Keratinocyte (primary cell): ENCODE measurements around the gene EIF1AD. TPM values are rescaled to one million over a fixed set of nuclear protein-coding genes. Genes with fewer than 3 reads are reported as not detected.

Experiments
- DNase-seq: peaks from one replicate; pipeline ENCODE4 v3.0.0-alpha.2; 2011; ENCODE audit warnings: low read depth, missing footprints, low spot score
- FAIRE-seq: peaks from 2 replicates; lab custom pipeline; 2011; peaks lifted over from hg19 to GRCh38; lab: Jason Lieb, UNC
- H2AFZ ChIP-seq: 2 replicates; pipeline ENCODE4 v1.6.0; 2012; ENCODE audit warnings: low read length, control low read depth, inconsistent platforms; ENCODE audit not compliant: control insufficient read depth
- H3K27ac ChIP-seq: 2 replicates; pipeline ENCODE4 v1.5.1; 2011; ENCODE audit warnings: low read length; ENCODE audit not compliant: control insufficient read depth, insufficient read depth
- H3K27me3 ChIP-seq: 3 replicates; pipeline ENCODE4 v1.6.0; 2011; ENCODE audit warnings: low read length; ENCODE audit not compliant: control insufficient read depth, insufficient read depth; ENCODE audit errors: extremely low read depth
- H3K36me3 ChIP-seq, 2 experiments: 2 replicates in 1 of 2; 3 replicates in 1 of 2; pipeline ENCODE4 v1.5.1; 2011; ENCODE audit warnings: low read length in 2 of 2, mild to moderate bottlenecking in 1 of 2; ENCODE audit not compliant: control insufficient read depth in 2 of 2, insufficient read depth in 2 of 2; ENCODE audit errors: extremely low read depth in 1 of 2
- H3K4me1 ChIP-seq: 3 replicates; pipeline ENCODE4 v1.5.1; 2011; ENCODE audit warnings: low read length; ENCODE audit not compliant: control insufficient read depth, insufficient read depth; ENCODE audit errors: extremely low read depth
- H3K4me2 ChIP-seq: 3 replicates; pipeline ENCODE4 v1.6.0; 2011; ENCODE audit warnings: low read depth, low read length; ENCODE audit not compliant: control insufficient read depth, insufficient read depth; ENCODE audit errors: extremely low read depth
- H3K4me3 ChIP-seq, 3 experiments: fragments of 200-600 bp in 1 of 3; sonication (generic) in 1 of 3; 2 replicates in 2 of 3; 3 replicates in 1 of 3; pipeline ENCODE4 v1.5.1; 2011 to 2016; ENCODE audit warnings: low read length in 3 of 3, mild to moderate bottlenecking in 3 of 3, control low read depth in 2 of 3, inconsistent platforms in 1 of 3, low read depth in 1 of 3, mixed read lengths in 1 of 3, mixed run types in 1 of 3, moderate library complexity in 1 of 3; ENCODE audit not compliant: control insufficient read depth in 2 of 3, insufficient read depth in 2 of 3; ENCODE audit errors: extremely low read depth in 1 of 3
- H3K79me2 ChIP-seq: 2 replicates; pipeline ENCODE4 v1.6.0; 2012; ENCODE audit warnings: low read length; ENCODE audit not compliant: control insufficient read depth, insufficient read depth
- H3K9ac ChIP-seq: 3 replicates; pipeline ENCODE4 v1.6.0; 2011; ENCODE audit warnings: low read length; ENCODE audit not compliant: control insufficient read depth, insufficient read depth; ENCODE audit errors: extremely low read depth
- H3K9me1 ChIP-seq: 3 replicates; pipeline ENCODE4 v1.6.0; 2011; ENCODE audit warnings: low read length; ENCODE audit not compliant: control insufficient read depth, insufficient read depth; ENCODE audit errors: extremely low read depth
- H3K9me3 ChIP-seq: 2 replicates; pipeline ENCODE4 v1.5.1; 2012; ENCODE audit warnings: low read depth, low read length; ENCODE audit not compliant: control insufficient read depth
- H4K20me1 ChIP-seq: 3 replicates; pipeline ENCODE4 v1.6.0; 2011; ENCODE audit warnings: low read length; ENCODE audit not compliant: control insufficient read depth, insufficient read depth; ENCODE audit errors: extremely low read depth
- CTCF ChIP-seq, 3 experiments: IDR thresholded peaks in 1 of 3; conservative IDR thresholded peaks in 1 of 3; optimal IDR thresholded peaks in 1 of 3; 2 replicates in 2 of 3; 3 replicates in 1 of 3; pipeline versions ENCODE3 to v1.5.1; 2011; ENCODE audit warnings: low read length in 3 of 3, mild to moderate bottlenecking in 3 of 3, moderate library complexity in 2 of 3, control low read depth in 1 of 3, inconsistent platforms in 1 of 3; ENCODE audit not compliant: insufficient read depth in 2 of 3; ENCODE audit errors: extremely low read depth in 1 of 3
- EZH2 ChIP-seq: IDR thresholded peaks from one replicate; pipeline ENCODE4 v1.6.1; 2012; ENCODE audit warnings: inconsistent platforms, mild to moderate bottlenecking, low read length, moderate library complexity
- dilution Hi-C: fragments of 300-500 bp; cut with MboI; formaldehyde crosslinking; loops from one replicate; pipeline ENCODE4 v1.7.0; 2020; ENCODE audit warnings: low sequenced_read_pairs; ENCODE audit not compliant: extremely low pct_ligation_motif_present
- polyA plus RNA-seq, 5 experiments: library from polyadenylated mRNA; depleted of rRNA in 3 of 5; stranded (reverse) in 3 of 5; stranded (forward) in 1 of 5; unstranded in 1 of 5; fragments of >200 nt; gene quantifications; 1 replicate in 1 of 5; 2 replicates in 3 of 5; 3 replicates in 1 of 5; pipeline versions ENCODE4 v1.2.1 to v1.2.3, GENCODE V29; 2011 to 2012; ENCODE audit warnings: missing spikeins in 2 of 5, low read depth in 1 of 5, low replicate concordance in 1 of 5

Gene EIF1AD
- polyA plus RNA-seq, 1 donor (not counting 4 experiments of a cell fraction or from before 2014, with no cell fraction given): 29.6 TPM

GRCh38 chr11:65997286-65997685 lies 4.7 kb downstream of the EIF1AD start:
- Histone ChIP-seq H3K4me1 (peaks cover 5% of the 10 kb centered on the region), H3K4me2 (no peak overlapping the region), H3K9me3 (no peaks in the 10 kb centered on the region), H3K4me3 (no peak overlapping the region), H3K27me3 (no peaks in the 10 kb centered on the region), H3K9me1 (peaks cover 2% of the 10 kb centered on the region), H3K36me3 (peaks cover 27 to 31% of the 10 kb centered on the region in 2 experiments), H3K9ac (no peak overlapping the region), H3K79me2 (peaks cover 31% of the 10 kb centered on the region), H2AFZ (no peak overlapping the region), H3K27ac (no peak overlapping the region), H4K20me1 (peaks cover 4% of the 10 kb centered on the region)
- DNase-seq (no peak), FAIRE-seq (no peak)
- TF ChIP-seq CTCF (optimal IDR thresholded peaks at IDR 0.05 in 1 of 3, IDR thresholded peaks at IDR 0.05 in 1 of 3, conservative IDR thresholded peaks at IDR 0.05 in 1 of 3; ENCODE audit: extremely low read depth in 1 of 3, insufficient read depth in 2 of 3, low read length in 3 of 3): no peak
- no peak for TF ChIP-seq EZH2
- dilution Hi-C loops: no loop called here

GRCh38 chr11:65992056-65992455 lies 9.9 kb downstream of the EIF1AD start:
- DNase-seq: no peak
- Histone ChIP-seq H3K4me1 (no peaks in the 10 kb centered on the region), H3K27me3 (no peaks in the 10 kb centered on the region), H3K4me3 (no peak overlapping the region), H3K27ac (no peak overlapping the region), H3K9me3 (no peaks in the 10 kb centered on the region), H3K36me3 (peaks cover 7 to 10% of the 10 kb centered on the region in 2 experiments), H3K79me2 (no peaks in the 10 kb centered on the region), H4K20me1 (no peaks in the 10 kb centered on the region), H2AFZ (no peak overlapping the region), H3K9me1 (no peaks in the 10 kb centered on the region), H3K4me2 (no peak overlapping the region), H3K9ac (no peak overlapping the region)
- dilution Hi-C loops: no loop called here
- TF ChIP-seq CTCF (optimal IDR thresholded peaks at IDR 0.05 in 1 of 3, IDR thresholded peaks at IDR 0.05 in 1 of 3, conservative IDR thresholded peaks at IDR 0.05 in 1 of 3; ENCODE audit: extremely low read depth in 1 of 3, insufficient read depth in 2 of 3, low read length in 3 of 3) (no peak), EZH2 (no peak)
- FAIRE-seq: no peak
